NCI-H82 (cell line): ENCODE measurements around the gene PIGK.
"Not testable (repeated sequence)": the region's sequence is repeated elsewhere in the genome, so short reads cannot be mapped to it uniquely, and the experiment has no call there.

Source experiments
- DNase-seq: peaks from one replicate; lab custom pipeline; 2025; lab: John Stamatoyannopoulos, UW

PIGK gene

DNA sequence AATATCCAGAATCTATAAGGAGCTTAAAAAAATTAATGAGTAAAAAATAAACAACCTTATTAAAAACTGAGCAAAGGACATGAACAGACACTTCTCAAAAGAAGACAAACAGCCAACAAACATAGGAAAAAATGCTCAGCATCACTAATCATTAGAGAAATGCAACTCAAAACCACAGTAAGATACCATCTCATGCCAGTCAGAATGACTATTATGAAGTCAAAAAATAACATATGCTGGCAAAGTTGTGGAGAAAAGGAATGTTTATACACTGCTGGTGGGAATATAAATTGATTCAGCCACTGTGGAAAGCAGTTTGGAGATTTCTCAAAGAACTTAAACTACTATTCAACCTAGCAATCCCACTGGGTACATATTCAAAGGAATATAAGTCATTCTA, 25.3 kb downstream of the PIGK start:
- DNase-seq: no peak

GRCh38 chr1:77188770-77189169, 30.5 kb downstream of the PIGK start:
- no peak for DNase-seq

DNA sequence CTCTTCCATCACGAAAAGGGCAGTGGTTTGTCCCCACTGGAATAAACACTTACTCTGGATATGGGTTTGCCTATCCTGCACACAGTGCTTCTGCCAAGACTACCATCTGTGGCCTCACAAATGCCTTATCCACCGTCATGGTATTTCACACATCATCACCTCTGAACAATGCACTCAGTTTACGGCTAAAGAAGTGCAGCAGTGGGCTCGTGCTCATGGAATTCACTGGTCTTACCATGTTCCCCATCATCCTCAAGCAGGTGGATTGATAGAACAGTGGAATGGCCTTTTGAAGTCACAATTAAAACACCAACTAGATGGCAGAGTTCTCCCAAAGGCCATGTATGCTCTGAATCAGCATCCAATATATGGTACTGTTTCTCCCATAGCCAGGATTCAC, 32.3 kb downstream of the PIGK start:
- DNase-seq: not testable (repeated sequence)

GRCh38 chr1:77182083-77182482, 37.1 kb downstream of the PIGK start:
- DNase-seq: no peak

DNA sequence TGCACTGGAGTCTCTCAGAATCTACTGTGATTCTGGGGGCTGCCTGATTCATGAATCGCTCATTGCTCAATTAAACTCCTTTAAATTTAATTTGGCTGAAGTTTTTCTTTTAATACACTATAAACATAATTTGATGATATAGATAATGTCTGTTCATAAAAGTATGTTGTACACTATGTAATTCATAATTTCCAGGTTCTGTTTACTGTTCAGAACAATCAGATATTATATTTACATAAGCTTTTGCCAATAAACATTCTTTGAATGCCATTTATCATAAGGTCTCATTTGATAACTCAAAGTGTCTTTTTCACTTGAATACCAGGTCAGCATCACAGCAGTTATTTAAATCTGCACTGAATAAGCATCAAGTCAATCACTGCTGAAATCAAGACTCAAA, 39.6 kb downstream of the PIGK start:
- no peak for DNase-seq

- peak; percentile 43 for DNase-seq
Observed at GRCh38 chr1:77175230-77175844, 43.9 kb downstream of the PIGK start.

GRCh38 chr1:77170687-77171086, 48.5 kb downstream of the PIGK start:
- DNase-seq: no peak

DNA sequence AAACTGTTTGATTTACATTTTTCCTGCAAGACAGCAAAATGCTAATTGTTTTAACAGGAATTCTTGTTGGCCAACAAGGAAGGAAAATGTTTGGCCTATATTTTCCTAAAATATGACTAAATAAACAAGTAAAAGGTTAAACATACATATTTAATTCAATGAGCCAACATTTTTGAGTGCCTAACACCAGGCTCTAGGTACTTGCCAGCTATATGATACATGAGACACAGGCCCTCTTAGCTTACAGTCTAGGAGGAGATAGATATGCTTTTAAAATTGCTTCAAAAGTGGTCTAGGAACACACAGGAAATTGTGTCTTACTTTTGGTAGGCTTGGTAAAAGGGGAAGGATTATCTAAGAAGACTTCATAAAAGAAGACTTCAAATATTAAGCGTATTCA, 50.9 kb downstream of the PIGK start:
- DNase-seq: no peak

GRCh38 chr1:77164434-77164944, 54.7 kb downstream of the PIGK start:
- no peak for DNase-seq

DNA sequence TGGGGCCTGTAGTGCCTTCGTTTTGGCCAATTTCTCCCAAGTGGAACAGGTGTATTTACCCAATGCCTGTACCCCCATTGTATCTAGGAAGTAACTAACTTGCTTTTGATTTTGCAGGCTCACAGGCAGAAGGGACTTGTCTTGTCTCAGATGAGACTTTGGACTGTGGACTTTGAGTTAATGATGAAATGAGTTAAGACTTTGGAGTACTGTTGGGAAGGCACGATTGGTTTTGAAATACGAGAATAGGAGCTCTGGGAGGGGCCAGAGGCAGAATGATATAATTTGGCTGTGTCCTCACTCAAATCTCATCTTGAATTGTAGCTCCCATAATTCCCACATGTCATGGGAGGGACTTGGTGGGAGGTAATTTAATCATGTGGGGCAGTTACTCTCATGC, 59.5 kb downstream of the PIGK start:
- not testable (repeated sequence) for DNase-seq

DNA sequence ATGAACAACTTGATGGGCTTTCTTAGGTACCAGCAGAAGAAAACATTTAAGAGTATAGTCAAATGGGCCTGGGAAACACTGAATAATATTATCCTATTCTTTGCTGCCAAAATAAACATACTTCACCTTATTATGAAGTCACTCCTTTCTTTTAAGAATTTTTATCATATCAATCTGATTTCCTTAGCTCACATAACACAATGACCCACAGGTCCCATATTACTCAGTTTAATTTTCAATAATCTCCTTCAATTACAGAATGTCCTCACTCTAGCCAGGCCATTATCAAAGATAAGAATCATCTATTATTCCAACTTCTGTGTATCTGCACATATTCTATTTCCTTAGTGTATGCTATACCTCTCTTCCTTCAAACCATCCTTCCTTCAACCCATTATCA, 63.0 kb downstream of the PIGK start:
- no peak for DNase-seq

DNA sequence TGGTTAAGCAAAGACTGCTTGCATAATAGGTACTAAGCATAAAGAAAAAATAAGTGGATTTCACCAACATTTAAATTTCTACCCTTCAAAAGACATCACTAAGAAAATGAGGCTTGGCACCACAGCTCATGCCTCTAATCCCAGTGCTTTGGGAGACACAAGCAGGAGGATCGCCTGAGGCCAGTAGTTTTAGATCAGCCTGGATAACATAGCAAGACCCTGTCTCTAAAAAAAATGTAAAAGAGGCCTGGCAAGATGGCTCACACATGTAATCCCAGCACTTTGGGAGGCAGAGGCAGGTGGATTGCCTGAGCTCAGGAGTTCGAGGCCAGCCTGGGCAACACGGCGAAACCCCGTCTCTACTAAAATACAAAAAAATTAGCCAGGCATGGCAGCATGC, 73.0 kb downstream of the PIGK start:
- peak; percentile 17 for DNase-seq

DNA sequence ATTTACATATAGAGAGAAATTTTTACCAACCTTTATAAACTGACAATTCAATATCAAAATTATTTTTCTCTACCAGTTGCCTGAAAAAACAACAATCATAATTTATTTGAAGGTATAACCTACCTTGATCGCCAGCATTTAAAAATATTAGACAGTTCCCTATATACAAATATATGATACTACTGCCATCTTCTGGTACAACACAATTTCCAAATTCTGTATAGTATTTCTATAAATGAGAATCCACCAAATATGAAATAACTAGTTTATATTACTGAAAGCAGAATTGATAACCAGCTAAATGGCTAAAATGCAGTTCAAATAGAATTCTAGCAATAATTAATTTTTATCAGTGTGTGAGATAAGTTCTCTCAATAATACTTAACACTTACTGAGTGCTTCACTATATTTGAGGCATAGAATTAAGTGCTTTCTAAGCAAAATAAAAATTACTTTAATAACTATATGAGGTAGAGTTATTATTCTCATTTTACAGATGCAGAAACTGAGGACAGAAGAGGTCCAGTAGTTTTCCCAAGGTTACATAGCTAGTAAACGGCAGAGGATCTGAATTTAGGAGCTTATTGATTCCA, 75.6 kb downstream of the PIGK start:
- peak; percentile 51 for DNase-seq

DNA sequence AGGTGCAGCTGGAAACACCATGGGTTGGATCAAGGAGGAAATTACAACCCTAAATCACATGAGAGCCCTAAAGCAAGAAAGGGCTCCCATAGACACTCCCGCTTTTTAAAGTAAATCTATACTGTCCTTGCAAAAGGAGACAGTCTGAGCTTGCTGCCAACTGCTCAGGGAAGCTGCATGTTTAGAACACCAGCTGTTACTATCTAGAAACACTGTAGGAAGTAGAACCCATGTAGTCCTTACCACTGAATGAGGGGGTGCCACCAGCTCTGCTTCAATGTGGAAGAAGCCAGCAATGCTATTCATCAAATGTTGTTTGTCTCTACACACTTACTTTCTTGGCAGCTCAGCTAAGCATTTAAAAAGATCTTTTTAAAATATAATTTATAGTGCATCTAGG, 79.8 kb downstream of the PIGK start:
- peak; percentile 59 for DNase-seq

GRCh38 chr1:77134359-77134758, 84.9 kb downstream of the PIGK start:
- DNase-seq: no peak

DNA sequence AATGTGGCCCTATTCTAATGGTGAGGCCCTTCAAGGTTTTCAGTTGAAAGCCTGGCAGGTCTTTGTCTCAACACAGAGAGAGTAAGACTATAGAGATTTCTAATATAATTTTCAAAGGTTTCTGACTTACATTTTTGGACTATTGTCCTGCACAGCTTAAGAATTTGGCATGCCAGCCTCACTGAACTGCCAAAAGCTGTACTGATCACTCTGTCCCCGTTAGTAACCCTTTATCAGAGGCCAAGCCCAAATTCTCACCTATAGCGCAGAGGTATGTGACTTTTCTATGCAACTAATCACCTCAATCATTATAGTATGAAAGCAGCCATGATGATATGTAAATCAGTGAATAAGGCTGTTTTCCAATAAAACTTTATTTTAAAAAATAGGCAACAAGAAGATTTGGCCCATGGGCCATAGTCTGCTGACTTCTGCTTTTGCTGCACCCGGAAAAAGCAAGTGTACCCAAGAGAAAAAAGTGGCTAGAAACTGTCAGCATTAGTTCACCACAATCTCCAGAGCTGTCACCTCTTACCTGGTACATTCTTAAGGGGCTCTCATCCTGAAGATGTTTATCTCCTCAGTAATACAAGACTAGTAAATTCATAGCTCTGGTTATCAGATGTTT, 85.4 kb downstream of the PIGK start:
- no peak for DNase-seq

- DNase-seq: peak; percentile 91
Observed at GRCh38 chr1:77126307-77126706, 92.9 kb downstream of the PIGK start.

DNA sequence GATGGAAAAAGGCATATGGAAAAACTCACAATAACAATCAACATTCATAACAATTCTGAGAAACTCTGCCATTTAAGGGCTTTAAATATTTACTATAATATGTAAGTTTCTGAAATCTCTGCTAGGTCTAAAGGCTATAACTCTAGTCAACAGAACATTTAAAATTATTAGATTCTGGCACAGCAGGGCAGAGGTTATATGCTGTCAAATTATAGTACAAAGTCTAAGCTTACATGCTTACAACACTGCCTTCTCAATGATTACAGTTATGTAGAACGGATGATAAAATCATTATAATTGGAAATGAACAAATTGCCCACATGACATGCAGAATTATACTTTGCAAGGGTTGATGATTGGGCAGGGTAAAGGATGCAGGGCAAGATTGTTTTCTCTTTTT, 97.7 kb downstream of the PIGK start:
- no peak for DNase-seq

DNA sequence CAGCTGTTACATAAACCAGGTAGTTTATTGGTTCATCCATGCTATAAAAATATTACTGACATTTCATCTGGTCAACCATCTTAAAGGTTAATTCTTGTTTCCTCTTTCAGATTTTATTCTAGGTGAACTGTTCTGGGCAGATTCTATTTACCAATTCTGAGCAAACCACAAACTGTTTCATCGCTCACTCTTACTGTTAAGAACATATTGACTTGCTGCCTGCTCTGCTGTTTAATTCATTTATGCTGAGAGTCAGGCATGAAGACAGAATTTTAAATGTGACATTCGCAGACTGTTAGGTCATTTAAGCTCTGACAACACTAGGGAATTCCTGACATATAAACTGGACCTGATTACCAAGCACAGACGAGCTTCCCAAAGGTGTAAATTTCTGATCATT, 98.3 kb downstream of the PIGK start:
- no peak for DNase-seq

- no peak for DNase-seq
Observed at GRCh38 chr1:77118712-77119111, 100.5 kb downstream of the PIGK start.

DNA sequence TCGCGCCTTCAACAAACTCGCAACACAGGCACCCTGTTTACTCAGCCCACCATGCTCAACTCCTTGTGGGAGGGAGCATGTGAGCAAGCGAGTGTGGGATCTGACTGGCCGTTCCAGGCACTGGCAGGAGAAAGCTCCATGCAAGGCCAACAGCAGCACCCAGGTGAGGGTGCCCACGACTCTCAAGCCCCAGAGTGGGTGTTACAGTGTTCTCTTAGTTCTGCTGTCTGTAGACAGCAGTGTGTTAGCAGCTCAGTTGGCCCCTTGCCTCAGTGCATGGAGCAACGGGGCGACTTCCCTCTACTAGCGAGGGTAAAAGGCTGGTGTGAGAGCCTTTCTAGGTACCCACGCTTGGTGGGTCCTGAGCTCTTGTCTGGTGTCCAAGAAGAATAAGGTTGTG, 114.6 kb downstream of the PIGK start:
- no peak for DNase-seq

- DNase-seq: no peak
Observed at GRCh38 chr1:77103486-77103885, 115.7 kb downstream of the PIGK start.

DNA sequence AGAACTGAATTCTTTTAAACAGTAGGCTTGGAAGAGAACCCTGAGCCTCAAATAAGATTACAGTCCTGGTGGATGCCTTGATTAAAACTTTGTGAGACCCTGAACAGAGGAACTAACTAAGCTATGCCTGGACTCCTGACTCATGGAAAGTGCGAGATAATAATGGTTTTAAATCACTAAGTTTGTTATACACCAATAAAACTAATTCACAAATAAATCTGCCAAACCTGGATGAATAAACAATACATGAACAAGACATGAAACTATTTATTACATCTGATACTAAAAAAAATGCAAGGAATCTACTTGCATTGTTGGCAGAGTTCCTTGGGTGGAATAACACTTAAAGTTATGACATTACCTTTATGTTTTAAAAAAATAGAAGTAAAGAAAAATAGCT, 118.4 kb downstream of the PIGK start:
- DNase-seq: no peak
